Amygdala (tissue), 56 donors: ENCODE results near the gene LRIT2.
A peak's percentile ranks its signal among the peaks of the same experiment; 100 is the strongest.
"Not testable (repeated sequence)": the region's sequence is repeated elsewhere in the genome, so short reads cannot be mapped to it uniquely, and the experiment has no call there.

Experiments
- DNase-seq, 56 donors: peaks; one replicate each; lab custom pipeline; 2025; lab: John Stamatoyannopoulos, UW

The LRIT2 gene

DNA sequence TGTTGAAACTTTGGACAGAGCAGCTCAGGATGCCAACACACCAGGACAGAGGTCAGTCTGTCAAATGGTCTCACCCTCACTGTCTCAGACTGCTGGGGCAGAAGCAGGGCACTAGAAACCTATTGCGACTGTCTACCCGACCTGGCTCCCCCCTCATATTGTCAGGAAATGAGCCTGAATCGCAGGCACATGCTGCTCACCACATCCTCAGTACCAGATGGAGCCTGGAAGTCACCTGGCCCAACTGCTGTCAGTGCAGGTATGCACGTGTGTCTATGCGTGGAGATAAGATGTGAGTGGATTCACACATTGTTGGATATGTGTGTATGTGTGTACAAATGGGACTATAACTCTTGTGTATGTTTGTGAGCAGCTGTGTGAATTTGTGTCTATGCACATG, 34.2 kb downstream of the LRIT2 start:
- no peak for DNase-seq

DNA sequence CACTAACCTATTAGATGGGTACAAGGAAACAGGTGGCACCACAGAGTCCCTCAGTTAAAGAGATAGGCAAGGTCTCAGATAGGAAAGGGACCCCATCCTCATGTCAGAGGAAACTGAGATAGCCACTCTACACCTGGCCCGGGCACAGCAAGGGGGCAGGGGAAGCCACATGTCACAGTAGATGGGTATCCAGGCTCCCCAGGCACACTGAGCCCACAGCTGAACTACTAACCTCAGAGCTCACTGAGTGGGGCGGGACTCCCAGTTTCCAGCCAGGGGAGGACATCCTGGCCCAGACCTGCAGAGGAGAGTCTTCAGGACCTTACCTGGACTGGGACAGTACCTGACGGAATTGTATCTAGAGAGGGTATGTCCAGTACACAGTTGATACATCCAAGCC, 34.7 kb downstream of the LRIT2 start:
- no peak for DNase-seq

DNA sequence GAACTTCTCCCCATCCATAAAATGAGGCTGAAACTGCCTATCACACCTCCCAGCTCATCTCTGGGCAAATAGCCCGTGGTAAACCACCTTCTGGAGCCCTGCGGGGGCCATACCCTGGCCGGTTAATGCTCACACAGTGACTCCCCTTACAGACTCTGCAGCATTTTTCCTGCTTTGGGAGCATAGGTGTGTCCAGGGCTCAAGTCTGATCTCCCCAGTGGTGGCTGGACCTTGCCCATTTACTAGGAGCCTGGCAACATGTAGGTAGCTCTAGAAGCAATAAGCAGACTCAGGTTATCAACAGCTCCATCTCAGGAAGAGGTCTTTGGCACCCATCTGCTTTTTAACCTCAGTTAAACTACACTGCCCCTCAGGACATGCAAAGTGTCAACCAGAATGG, 36.5 kb downstream of the LRIT2 start:
- DNase-seq = no peak

DNA sequence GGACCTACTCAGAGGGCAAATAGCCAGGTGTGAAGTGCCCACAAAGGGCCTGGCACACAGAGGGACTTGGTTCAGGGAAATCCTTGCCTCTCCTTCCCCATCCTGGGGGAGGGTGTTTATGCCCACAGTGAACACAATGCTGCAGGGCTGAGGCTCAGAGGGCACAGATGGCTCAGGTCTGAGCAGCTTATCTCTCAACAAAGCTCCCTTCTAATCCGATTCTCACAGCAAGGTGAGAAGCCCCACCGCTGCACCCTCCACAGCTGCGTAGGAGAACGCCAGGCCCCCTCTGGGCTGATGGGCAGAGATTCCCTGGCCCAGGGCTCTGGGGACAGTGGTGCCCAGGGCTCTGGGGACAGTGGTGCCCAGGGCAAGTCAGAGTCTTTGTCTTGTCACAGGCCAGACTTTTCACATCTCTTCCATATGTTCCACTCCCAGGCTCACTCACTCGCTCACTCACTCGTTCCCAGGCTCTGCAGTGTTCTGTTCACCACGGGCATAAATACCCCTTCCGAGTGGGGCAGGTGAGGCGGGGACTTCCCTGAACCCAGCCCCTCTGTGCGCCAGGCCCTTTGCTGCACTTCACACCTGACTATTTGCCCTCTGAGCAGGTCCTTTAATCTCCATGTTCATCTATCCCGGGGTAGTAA, 39.7 kb downstream of the LRIT2 start:
- DNase-seq = no peak

DNA sequence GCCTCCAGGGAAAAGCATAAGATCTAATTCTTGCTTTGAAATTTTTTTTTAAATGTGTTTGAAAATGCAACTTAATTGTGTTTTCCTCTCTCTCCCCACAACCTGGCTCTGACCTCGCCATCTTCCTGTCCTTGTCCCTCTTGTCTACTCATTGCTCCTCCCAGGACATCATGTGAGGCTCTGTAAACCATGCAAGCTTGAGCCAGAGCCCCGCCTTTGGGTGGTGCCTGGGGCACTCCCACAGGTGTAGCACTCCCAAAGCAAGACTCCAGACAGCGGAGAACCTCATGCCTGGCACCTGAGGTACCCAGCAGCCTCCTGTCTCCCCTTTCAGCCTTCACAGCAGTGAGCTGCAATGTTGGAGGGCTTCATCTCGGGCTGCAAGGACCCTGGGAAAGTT, 40.8 kb downstream of the LRIT2 start:
- no peak for DNase-seq

DNA sequence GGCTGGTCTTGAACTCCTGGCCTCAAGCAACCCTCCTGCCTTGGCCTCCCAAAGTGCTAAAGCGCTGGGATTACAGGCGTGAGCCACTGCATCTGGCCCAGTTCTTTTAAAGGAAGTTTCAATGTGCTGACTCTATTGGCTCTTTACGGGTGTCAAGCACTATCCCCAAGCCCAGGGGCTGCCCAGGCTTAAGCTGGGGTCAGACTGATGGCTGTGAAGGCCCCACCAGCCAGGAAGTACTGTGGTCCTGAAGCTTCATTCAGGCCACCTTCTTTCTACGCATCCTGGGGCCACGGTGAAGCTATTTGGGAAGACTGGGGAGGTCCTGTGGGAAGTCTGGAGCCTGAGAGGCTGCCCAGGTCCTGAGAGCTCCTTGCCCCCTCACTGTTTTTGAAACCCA, 43.7 kb downstream of the LRIT2 start:
- DNase-seq = no peak

DNA sequence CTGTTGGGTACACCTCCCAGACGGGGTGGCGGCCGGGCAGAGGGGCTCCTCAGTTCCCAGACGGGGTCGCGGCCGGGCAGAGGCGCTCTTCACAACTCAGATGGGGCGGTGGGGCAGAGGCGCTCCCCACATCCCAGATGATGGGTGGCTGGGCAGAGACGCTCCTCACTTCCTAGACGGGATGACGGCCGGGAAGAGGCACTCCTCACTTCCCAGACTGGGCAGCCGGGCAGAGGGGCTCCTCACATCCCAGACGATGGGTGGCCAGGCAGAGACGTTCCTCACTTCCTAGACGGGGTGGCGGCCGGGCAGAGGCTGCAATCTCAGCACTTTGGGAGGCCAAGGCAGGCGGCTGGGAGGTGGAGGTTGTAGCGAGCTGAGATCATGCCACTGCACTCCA, 45.0 kb downstream of the LRIT2 start:
- DNase-seq = not testable (repeated sequence)

DNA sequence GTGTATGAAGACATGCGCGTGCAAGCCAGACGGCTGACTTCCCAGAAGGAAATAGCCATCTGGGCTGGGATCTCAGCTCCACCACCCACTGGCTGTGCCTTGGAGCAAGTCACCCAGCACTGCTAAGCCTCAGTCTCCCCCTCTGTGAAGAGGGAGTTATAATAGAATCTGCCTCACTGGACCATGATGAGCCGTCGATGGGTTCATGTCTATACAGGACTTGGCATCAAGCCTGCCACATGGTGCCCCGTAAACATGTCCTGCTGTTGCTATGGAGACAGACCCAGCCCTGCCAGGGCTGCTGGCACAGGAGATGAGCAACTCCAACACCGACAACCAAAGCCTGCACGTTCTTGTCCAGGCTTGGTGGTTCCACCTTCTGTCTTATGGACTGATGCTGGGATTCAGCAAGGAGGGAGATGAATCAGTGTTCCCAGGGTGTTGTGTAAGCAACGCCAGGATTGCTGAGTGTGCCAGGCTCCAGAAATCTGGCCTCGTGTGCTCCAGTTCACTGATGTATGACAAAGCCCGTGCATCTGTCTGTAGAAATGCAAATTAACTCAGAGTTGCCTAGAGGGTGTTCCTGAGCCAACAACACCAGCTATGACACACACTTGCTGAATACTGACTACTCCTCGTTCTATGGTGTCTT, 46.2 kb downstream of the LRIT2 start:
- DNase-seq = peak in 15 of 56 donors; percentile 9 to 65 (median 24)

DNA sequence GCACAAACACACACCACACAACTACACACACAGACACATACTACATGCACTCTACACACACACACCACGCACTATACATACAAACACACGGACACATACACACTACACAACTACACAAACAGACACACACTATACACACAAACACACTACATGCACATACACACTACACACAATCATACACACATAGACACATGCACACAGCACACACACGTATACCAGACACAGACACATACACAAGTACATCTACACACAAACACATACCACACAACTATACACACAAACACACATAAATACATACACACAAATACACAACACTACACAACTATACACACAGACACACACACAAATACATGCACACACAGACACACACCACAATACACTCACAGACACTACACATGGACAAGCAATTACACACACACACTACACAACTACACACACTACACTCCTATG, 47.2 kb downstream of the LRIT2 start:
- DNase-seq = no peak

DNA sequence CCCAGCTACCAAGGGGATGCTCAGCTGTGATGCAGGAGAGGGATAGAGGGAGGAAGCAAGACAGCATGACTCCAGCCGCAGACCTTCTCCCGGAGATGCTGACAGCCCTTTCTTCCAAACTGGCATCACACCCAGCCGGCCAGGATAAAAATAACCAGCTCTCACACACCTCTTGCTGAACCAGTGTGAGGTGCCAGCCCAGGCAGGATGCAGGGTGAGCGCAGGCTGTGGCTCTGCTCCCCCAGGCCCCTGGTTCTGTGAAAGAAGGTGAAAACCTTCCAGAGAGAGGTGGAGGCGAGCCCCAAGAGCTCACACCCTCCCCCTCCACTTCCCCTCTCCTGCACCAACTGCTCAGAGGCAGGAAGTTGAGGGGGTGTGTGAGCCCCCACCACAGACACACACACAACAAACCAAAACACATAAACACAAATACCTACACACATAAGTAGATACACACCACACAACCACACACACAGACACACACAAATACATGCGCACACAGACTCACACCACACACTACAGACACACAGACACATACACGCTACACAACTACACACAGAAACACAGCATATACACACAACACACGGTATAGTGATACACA, 47.7 kb downstream of the LRIT2 start:
- no peak for DNase-seq

DNA sequence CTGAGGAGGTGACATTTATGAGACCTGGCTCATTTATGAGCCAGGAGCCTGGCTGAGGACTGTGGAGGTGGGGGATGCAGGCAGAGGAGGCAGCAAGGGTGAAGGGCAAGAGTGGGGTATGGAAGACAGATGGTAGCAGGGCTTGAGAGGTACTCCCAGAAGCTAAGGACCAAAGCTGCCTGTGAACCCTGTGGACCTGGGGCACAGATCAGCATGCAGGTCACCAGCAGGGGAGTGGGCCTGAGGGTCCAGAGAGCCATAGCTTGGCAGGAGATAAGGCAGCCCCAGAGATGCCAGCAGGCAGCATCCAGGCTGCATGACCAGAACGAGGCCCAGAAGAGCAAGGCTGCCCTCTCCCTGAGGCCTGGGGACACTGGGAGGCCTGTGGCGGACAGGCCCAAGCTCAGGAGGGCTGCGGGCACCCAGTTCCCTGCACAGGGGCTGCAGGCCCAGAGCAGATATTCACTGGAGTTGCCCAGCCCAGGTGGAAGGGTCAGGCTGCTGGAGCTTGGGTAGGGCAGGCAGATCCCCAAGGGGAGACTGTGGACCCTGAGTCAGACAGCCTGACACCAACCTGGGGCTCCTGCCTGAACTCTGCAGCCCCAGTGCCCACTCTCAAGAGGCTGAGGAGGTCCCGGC, 48.4 kb downstream of the LRIT2 start:
- no peak for DNase-seq

DNA sequence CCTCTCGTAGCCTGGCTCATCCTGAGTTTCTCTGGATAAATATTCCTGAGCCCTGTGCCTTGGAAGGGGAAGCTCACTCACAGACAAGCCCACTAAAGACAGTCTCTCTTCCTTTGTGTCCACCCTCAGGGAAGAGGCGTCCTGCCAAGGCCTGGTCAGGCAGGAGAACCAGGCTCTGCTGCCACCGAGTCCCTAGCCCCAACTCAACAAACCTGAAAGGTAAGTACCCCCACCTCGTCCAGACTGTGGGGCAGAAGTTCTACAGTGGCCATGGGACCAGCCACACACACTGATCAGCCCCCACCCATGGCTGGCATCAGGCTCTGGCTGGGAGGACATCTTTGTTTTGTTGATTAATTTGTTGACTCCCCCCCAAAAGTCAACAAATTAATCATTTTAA, 49.0 kb downstream of the LRIT2 start:
- no peak for DNase-seq

DNA sequence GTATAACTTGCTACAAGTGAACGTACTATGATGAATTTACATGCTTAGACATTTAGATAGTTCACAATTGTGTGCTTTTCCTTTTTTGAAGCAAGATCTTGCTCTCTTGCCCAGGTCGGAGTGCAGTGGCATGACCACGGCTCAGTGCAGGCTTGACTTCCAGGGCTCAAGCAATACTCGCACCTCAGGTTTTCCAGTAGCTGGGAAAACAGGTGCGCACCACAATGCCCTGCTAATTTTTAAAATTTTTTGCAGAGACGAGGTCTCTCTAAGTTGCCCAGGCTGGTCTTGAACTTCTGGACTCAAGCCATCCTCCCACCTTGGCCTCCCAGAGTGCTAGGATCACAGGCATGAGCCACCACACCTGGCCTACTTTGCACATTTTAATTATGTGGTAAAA, 49.9 kb downstream of the LRIT2 start:
- no peak for DNase-seq

DNA sequence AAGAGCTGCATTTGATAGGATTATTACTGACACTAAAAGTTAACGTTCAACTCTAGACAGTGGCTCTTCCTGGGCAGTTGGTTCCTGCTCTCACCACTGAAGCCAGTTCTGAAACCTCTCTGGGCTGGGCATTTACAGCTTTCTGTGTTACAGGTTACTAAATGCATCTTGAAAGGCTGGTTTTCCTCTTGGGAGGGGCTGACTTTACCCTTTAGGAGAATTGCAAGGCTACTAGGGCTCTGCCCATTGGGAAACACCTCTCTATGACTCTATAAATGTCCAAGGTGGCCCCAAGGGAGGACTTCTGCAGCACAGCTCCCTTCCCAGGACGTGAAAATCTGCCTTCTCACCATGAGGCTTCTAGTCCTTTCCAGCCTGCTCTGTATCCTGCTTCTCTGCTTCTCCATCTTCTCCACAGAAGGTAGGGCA, 51.8 kb downstream of the LRIT2 start, which contains the start of gene GPR15LG:
TSS of gene GPR15LG (plus strand) at position 301 of the 429 bp plus-strand sequence. CDS start at position 352, 51 bp downstream.
- DNase-seq = no peak

DNA sequence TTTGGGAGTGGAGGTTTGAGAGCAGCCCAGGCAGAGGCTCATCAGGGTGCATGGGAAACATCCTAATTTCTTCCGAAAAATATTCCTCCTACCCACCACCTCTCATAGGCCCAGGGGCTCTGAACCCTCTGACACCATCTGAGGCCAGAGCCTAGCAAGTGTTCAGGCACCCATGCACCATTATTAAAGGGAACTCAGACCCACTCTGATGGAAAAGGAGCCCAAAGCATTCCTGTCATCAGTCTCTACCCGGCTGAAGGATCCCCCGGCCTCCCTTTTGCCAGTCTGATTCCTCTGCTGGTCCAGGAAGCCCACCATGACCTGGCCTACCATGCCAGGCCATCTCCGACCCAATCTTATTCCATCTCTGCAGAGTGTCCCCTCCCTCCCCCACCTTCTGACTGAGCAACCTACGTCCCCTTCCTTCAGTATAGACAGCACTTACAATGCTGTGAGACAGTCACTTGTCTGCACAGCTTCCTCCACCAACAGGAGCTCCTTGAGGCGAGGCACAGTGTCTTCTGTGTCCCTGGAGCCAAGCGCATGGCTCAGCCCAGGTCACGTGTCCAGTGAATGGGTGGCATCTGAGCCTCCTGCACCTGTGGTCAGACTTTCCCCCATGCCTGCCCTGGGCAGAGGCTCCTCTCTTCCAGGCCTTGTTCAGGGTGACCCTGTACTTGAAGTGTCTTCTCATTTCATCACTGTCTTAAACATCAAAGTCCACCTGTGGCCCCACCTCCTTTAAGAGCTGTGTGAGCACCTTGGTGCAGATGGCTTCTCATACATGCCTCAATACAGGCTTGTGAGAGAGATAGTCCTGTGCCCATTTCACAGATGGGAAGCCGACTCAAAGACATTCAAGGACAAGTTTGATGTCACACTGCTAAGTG, 52.6 kb downstream of the LRIT2 start:
- no peak for DNase-seq

DNA sequence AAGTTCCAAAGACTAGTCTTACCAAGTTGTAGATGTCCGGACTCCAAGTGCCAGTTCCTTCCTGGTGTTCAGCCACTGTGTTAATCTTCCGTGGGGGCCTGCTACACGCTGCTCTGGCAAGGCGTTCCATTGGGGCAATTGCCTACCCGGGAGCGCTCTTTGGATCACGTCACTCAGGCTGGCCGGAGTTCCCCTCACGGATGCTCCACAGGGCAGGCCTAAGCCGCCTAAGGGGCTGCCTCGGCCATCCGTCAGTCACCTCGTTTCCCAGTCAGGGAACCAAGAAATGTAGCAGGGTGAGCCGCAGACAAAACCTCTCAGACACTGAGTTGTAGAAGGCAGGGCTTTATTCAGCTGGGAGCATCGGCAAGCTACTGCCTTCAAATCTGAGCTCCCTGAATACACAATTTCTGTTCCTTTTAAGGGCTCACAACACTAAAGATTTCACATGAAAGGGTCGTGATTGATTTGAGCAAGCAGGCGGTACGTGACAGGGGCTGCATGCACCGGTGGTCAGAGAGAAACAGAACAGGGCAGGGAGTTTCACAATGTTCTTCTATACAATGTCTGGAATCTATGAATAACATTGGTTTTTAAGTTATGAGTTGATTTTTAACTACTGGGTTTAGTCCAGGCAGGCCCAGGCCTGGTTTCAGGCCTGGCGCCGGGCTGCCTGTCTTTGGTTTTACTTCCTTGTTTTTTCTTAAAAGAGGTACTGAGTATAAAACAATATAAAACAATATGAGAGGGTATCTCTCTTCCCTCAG, 53.5 kb downstream of the LRIT2 start:
- DNase-seq = not testable (repeated sequence)

DNA sequence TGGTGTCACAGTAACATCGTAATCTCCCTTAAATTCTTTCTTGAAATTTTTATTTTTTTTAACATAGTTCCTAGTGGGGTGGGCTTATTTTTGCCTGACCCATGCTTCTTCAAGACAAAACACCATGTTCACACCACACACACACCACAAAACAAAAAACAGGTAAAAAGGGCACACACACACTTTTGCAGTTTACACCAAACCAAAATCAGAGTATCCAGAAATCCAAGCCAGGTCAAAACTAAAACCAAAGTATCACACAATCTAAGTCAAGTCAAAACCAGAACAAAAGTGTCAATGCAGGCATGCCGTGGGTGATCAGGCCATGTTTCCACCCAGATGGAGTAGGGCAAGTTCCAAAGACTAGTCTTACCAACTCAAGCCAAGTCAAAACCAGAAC, 54.1 kb downstream of the LRIT2 start:
- DNase-seq = not testable (repeated sequence)
